GM18505 (cell line): Measurements from ENCODE around the gene FOXP4.

Experiments
- ATAC-seq: cut with Tn5 transposase; IDR thresholded peaks from one replicate; pipeline ENCODE4 v1.9.1; 2021; ENCODE audit not compliant: unreplicated experiment
- POLR2A ChIP-seq: IDR thresholded peaks from 4 replicates; pipeline ENCODE4 v1.6.1; 2011; ENCODE audit warnings: borderline replicate concordance; ENCODE audit not compliant: insufficient read depth, insufficient read length; ENCODE audit errors: extremely low read depth

The FOXP4 gene

GRCh38 chr6:41546475-41546865 is 289 bp downstream of the FOXP4 start:
- peak; percentile 37 for ATAC-seq
- TF ChIP-seq POLR2A: no peak

GRCh38 chr6:41546866-41547798 is 951 bp downstream of the FOXP4 start:
- ATAC-seq: peak; percentile 24

GRCh38 chr6:41547799-41548097 is 1.6 kb downstream of the FOXP4 start:
- ATAC-seq: no peak
- TF ChIP-seq POLR2A: no peak

More at GRCh38 chr6:41546866-41547798, 951 bp downstream of the FOXP4 start:
- no peak for TF ChIP-seq POLR2A

- TF ChIP-seq POLR2A: no peak
Observed at GRCh38 chr6:41548098-41548840, 2.1 kb downstream of the FOXP4 start.

GRCh38 chr6:41548841-41549642 is 2.9 kb downstream of the FOXP4 start:
- no peak for TF ChIP-seq POLR2A
- no peak for ATAC-seq

More at GRCh38 chr6:41548098-41548840, 2.1 kb downstream of the FOXP4 start:
- no peak for ATAC-seq

- no peak for TF ChIP-seq POLR2A
- no peak for ATAC-seq
Observed at GRCh38 chr6:41549673-41550072, 3.5 kb downstream of the FOXP4 start.

- TF ChIP-seq POLR2A: no peak
- no peak for ATAC-seq
Observed at GRCh38 chr6:41551086-41551700, 5.0 kb downstream of the FOXP4 start.

- ATAC-seq: no peak
- TF ChIP-seq POLR2A: no peak
Observed at GRCh38 chr6:41551857-41552256, 5.7 kb downstream of the FOXP4 start.

- no peak for TF ChIP-seq POLR2A
- no peak for ATAC-seq
Observed at GRCh38 chr6:41552723-41553122, 6.5 kb downstream of the FOXP4 start.

GRCh38 chr6:41553405-41553999 is 7.3 kb downstream of the FOXP4 start:
- no peak for ATAC-seq

GRCh38 chr6:41555326-41556300 is 9.4 kb downstream of the FOXP4 start:
- ATAC-seq: no peak

More at GRCh38 chr6:41553405-41553999, 7.3 kb downstream of the FOXP4 start:
- TF ChIP-seq POLR2A: no peak

More at GRCh38 chr6:41555326-41556300, 9.4 kb downstream of the FOXP4 start:
- TF ChIP-seq POLR2A: no peak
